Inflammatory macrophage treated with lipopolysaccharide for 1 hour (primary cell): ENCODE measurements around the gene DISP2.

ENCODE experiments used
- DNase-seq, 2 donors: peaks; one replicate each; pipeline ENCODE4 v3.0.0-alpha.2; 2020 to 2022

Gene DISP2

GRCh38 chr15:40344631-40345120, 13.3 kb upstream of the DISP2 start:
- peak; percentile 51 to 79 for DNase-seq

GRCh38 chr15:40345225-40345866, 12.7 kb upstream of the DISP2 start:
- DNase-seq, result no peak

- DNase-seq, result no peak
Measured at GRCh38 chr15:40345867-40346578, 12.0 kb upstream of the DISP2 start.

- DNase-seq, result no peak
Measured at GRCh38 chr15:40346579-40347558, 11.2 kb upstream of the DISP2 start.

- no peak for DNase-seq
Measured at GRCh38 chr15:40347559-40348473, 10.2 kb upstream of the DISP2 start.

DNA sequence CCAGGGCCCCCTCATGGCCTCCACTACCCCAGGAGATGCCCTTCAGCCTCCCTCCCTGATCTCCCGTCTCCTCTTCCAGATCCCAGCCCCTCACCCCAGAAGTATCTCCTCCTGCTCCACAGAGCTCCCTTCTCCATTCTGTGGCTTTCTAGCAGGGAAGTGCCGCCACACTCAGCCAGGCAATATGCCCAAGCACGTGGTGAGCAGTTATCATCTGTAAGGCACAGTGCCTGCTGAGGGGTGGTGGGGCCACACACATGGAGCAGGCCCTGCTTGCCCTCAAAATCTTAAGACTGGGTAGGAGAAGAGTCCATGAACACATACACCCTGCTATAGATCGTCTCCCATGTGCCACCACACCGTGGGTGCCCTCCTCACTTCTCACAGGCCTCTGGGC, 9.5 kb upstream of the DISP2 start:
- DNase-seq, result no peak

DNA sequence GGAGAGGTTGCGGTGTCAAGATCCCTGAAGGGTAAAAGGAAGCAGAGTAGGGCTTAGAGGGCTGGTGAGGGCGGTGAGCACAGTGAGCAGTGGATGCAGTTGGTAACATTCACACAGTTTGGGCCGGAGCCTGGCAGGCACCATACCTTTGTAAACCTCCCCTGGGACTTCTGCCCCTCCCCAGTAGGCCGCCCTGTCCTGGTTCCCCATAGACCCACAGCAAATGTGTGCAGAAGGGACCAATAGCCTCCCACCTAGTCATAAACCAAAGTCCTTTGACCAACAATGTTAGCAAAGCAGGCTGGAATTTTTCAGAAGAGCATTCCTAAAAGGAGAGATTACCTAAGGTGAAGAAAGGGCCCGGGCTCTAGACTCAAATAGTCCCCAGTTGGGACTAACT, 8.9 kb upstream of the DISP2 start:
- DNase-seq, result no peak

DNA sequence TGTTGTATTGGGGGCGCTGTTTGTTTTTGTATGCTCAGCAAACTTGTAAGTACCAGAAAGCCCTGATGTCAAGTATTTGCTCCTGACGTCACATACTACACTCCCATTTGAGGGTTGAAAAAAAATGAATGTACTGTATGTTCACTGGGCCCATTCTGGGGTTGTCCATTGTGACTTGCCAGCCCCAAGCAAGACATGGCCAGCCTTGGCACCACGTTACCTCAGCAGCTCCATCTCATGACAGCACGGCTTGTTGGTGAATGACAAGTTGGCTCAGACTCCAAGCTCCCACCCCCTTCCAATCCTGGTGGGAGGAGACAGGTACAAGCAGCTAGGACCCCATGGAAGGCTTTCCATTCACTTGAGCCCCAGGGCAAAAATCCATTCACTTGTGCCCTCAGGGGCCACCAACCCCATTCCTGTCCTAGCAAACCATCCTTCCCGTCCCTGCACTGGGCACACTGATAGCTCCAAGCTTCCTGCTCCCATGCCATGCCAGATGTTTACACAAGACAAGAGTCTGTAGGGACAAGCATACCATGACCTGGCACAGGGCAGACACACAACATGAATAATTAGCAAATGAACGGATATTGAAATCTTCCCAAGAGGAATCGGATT, 5.6 kb upstream of the DISP2 start:
- DNase-seq, result no peak

DNA sequence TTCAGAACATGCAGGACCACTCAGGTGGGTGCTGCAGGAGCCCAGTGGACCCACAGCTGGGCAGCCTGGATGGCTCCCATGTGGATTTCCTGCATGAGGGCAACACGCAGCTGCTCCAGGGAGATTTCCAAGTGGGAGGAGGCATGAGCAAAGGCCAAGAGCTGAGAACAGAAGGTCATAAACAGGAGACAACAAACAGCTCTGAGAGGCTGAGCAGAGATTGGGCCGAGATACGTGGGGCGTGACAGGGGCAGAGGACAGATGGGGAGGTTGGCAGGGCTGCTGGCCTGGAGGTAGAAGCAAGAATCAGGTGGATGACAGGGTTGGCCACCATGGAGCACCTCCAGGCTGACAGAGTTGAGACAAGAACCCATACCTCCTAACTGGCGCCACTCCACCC, 4.3 kb upstream of the DISP2 start:
- no peak for DNase-seq

- DNase-seq, result no peak
Measured at GRCh38 chr15:40354408-40355171, 3.4 kb upstream of the DISP2 start.

DNA sequence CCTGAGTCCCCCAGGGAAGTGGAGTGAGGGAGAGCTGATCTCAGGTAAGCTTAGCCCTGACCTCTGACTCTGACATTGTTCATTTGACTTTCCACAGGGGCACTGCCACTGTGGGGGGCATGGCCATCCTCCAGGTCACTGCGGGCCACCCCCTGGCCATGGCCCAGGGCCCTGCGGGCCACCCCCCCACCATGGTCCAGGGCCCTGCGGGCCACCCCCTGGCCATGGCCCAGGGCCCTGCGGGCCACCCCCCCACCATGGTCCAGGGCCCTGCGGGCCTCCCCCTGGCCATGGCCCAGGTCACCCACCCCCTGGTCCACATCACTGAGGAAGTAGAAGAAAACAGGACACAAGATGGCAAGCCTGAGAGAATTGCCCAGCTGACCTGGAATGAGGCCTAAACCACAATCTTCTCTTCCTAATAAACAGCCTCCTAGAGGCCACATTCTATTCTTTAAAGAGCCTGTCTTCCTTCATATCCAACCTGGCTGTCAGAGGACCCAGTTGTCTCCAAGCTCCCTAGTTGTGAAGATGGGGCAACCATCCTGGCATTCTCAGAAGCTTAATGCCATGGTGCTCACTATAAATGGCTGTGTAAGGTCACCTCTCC, 1.9 kb upstream of the DISP2 start:
- DNase-seq, result no peak

DNA sequence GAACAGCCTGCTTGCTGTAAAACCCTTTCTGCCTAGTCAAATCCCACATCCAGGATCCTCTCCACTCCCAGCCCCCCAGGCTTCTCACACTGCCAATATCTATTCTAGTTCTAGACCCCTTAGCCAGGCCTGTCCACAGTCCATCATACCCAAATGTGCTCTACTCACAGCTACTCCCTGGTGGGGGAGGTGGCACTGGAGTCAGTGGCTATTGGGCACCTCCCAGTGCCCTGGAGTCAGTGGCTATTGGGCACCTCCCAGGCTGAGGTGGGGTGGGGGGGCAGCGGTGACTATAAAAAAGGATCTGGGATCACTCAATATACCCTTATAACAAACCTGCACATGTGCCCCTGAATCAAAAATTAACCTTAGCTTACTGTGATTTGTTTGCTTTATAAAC, 773 bp upstream of the DISP2 start:
- no peak for DNase-seq

DNA sequence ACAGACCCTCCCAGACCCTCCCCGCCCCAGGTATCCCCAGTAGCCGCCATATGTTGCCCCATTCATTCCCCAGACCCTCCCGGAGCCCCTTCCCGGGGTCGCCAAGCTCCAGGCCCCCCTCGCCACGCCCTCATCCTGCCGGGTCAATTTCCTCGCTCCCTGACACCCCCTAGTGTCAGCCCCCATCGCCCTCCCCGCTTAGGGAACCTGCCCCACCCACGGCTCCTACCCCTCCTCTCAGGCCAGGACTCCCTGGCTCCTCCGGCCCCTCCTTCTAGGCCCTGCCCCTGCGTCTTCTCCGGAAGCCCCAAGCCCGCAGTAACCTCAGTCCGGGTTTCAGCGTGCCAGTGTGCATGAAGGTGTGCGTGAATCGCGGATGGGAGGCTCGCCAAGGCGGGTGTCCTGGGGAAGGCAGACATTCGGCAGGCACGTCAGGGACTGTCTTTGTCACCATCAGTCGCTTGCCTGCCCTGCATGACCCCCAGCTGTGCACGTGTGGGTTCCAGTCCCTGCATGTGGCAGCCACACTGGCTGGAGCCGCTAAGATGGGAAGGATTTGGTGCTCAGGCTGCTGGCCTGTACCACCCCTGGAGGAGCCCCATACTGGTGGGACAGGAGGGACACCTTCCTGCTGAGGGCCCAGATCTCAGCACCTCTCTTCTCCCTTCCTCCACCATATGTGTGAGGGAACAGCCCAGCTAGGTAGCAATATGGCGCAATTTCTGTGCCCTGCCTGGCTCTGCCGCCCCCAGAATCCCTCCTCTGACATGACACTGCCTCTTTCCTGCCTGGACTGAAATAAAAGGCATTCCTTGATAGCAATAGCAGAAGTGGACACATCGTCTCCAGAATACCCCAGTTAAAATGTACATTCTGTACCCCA, 693 bp downstream of the DISP2 start:
- no peak for DNase-seq

GRCh38 chr15:40360015-40360414, 2.0 kb downstream of the DISP2 start:
- no peak for DNase-seq

DNA sequence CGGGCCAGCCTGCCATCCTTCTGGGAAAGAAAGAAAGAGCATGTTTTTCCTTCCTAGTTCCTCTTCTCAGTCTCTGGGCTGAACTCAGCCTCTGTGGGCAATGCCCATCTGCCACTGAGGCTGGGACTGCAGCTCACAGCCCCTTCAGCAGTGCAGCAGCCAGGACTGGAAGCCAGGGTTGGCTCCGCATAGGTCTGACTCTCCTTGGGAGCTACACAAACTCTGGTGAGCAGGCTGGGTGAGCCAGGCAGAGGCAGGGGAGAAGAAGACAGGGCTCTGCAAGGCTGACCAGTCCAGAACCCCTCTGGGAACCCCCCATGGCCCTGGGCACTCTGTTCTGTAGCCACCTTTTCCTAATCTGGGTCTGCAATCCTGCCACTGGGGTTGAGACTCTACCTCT, 3.6 kb downstream of the DISP2 start:
- DNase-seq, result no peak

GRCh38 chr15:40363611-40364010, 5.6 kb downstream of the DISP2 start:
- DNase-seq, result no peak

DNA sequence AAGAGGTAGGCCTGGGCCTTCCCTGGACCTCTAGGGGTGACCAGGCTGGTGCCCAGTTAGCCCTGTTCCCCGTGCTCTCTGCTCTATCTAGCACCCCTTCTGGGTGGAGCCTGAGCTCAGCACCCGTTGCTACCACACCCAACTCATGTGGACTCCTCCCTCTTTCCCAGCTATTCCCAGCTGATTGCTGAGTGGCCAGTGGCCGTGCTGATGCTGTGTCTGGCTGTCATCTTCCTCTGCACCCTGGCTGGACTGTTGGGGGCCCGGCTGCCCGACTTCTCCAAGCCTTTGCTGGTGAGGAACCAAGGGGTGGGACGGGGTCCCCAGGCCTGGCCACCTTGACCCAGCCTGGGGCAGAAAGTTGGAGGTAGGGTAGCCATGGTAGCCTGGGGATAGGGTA, 6.2 kb downstream of the DISP2 start:
- DNase-seq, result no peak

DNA sequence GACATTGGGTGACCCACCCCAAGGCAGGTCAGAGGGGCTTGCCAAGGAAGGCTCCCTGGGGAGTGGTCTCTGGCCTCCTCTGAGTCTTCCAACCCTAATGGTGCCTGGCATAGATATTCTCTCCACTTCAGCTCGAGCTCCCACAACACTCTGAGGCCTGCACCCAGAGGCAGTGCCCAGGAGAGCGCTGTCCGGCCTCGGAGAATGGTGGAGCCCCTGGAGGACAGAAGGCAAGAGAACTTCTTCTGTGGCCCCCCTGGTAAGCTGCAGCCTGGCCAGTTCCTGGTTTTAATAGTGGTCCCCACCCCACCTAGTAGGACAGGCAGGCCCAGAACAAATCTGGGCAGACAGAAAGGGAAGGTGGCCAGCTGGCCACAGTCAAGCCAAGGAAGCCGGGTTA, 7.0 kb downstream of the DISP2 start:
- DNase-seq, result no peak

DNA sequence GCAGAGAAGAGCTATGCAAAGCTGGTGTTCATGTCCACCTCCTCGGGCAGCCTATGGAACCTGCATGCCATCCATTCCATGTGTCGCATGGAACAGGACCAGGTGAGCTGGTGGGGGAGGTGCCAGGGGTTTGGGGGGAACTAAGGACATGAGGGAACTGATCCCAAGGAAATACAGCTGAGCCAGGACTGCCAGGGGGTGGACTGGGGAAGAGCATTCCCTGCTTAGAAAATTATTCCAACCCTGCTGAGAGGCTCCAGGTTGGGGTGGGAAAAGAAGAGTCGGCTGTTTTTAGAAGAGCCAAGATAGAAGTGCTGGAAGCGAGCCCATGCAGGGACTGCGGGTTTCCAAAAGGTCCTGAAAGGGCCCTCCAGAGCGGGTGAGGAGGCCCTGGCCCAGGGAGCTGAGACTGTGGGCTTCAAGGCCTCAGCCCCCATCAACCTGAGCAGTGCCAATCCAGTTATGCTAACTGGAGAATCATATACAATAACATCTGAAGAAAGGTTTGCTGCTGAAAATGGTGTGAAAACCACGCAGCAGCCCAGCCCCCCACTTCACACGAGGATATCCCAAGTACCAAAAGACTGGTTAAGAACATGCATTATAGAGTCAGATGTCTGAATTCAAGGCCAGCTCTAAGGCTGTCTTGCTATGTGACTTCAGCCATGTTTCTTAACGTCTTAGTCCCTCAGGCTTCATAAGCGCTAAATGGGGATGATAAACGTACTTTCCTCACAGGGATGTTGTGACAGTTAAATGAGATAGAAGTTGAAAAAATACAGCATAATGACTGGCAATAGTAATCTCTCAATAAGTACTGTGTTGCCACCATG, 7.8 kb downstream of the DISP2 start:
- no peak for DNase-seq
